OCI-LY1 (cell line): ENCODE measurements around the gene RIOK3.

Experiments used
- CTCF ChIP-seq: fragments of 200-600 bp; sonication (generic), shearing (Covaris generic); IDR thresholded peaks from 2 replicates; pipeline ENCODE4 v1.5.1; 2017; ENCODE audit warnings: mild to moderate bottlenecking, antibody characterized with exemption, low read length, moderate library complexity, mixed read lengths
- EZH2 ChIP-seq: fragments of 200-600 bp; sonication (generic), shearing (Covaris generic); IDR thresholded peaks from 2 replicates; pipeline ENCODE4 v1.8.0; 2017; ENCODE audit warnings: borderline replicate concordance, mixed run types, mild to moderate bottlenecking, antibody characterized with exemption, low read length, moderate library complexity, mixed read lengths

DNA sequence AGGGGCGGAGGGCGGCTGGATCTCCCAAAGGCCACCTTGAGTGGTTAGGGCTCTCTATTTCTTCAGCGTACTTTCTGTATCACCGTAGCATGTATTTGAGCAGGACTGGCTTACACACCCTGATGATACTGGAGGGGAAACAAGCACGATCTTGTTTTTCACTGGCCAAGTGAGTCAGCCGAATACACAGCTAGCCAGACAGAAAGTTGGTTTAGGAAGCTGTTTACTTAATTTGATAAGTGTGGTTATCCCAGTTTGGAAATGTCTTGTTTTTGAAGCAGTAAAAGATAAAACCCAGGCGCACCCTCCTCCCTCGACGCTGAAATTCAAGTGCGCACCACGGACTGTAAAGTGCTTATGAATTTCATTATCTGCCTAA, 582 bp downstream of the RIOK3 start:
- no peak for TF ChIP-seq CTCF
- no peak for TF ChIP-seq EZH2
